B cell (primary cell): ENCODE data around the gene WDR53. TPM values are rescaled to one million over a fixed set of nuclear protein-coding genes. Genes with fewer than 3 reads are reported as not detected.

ENCODE experiments used
- ATAC-seq: fragments of 200-7000 bp; cut with Tn5 transposase; one replicate; pipeline ENCODE4 v1.10.0; 2021; ENCODE audit warnings: low read depth, mild to moderate bottlenecking, moderate number of reproducible peaks, moderate library complexity
- CTCF ChIA-PET: fragments of 350-600 bp; sonication (Branson Sonifier 250); formaldehyde crosslinking; loops from one replicate; lab custom pipeline; 2021; ENCODE audit warnings: antibody characterized with exemption, inconsistent platforms; lab: Charles Lee
- POLR2A ChIA-PET: fragments of 350-600 bp; sonication (Branson Sonifier 250); formaldehyde crosslinking; loops from one replicate; lab custom pipeline; 2021; ENCODE audit warnings: antibody characterized with exemption; lab: Charles Lee
- DNase-seq: peaks from one replicate; pipeline ENCODE4 v3.0.0; 2013
- H2AFZ ChIP-seq: 2 replicates; pipeline ENCODE4 v1.6.1; 2012; ENCODE audit warnings: mild to moderate bottlenecking, low read depth, low read length; ENCODE audit not compliant: insufficient read depth, poor library complexity, severe bottlenecking
- H3K27ac ChIP-seq, 2 donors: 1 replicate in 1 of 2; 2 replicates in 1 of 2; pipeline ENCODE4 v1.5.1; 2012 to 2013; ENCODE audit warnings: low read length in 2 of 2, mild to moderate bottlenecking in 2 of 2, moderate library complexity in 1 of 2
- H3K27me3 ChIP-seq, 4 experiments: fragments of 200-600 bp in 1 of 4; sonication (generic) in 1 of 4; replicated peaks in 1 of 4; 1 replicate in 2 of 4; 2 replicates in 2 of 4; pipeline versions ENCODE4 v1.6.1 to v1.7.0; 2013 to 2016; ENCODE audit warnings: low read length in 3 of 4, mild to moderate bottlenecking in 2 of 4, mixed read lengths in 1 of 4, moderate library complexity in 1 of 4; ENCODE audit not compliant: insufficient read depth in 4 of 4, control insufficient read depth in 3 of 4; ENCODE audit errors: control extremely low read depth in 1 of 4
- H3K36me3 ChIP-seq, 2 experiments: replicated peaks in 1 of 2; 1 replicate in 1 of 2; 2 replicates in 1 of 2; pipeline versions ENCODE4 v1.6.1 to v1.7.1; 2013; ENCODE audit warnings: low read length in 1 of 2; ENCODE audit not compliant: insufficient read depth in 2 of 2, control insufficient read depth in 1 of 2; ENCODE audit errors: control extremely low read depth in 1 of 2, extremely low read depth in 1 of 2
- H3K4me1 ChIP-seq, 2 donors: fragments of 200-600 bp in 1 of 2; sonication (generic) in 1 of 2; 1 replicate in 1 of 2; 2 replicates in 1 of 2; pipeline versions ENCODE4 v1.5.1 to v1.6.1; 2013 to 2017; ENCODE audit warnings: low read length in 2 of 2; ENCODE audit not compliant: control insufficient read depth in 2 of 2, insufficient read depth in 2 of 2
- H3K4me2 ChIP-seq: replicated peaks from 2 replicates; pipeline ENCODE3; 2012; ENCODE audit warnings: mild to moderate bottlenecking, low read depth, low read length; ENCODE audit not compliant: poor library complexity, severe bottlenecking
- H3K4me3 ChIP-seq, 5 experiments: fragments of 200-600 bp in 1 of 5; sonication (generic) in 1 of 5; 1 replicate in 3 of 5; 2 replicates in 2 of 5; pipeline versions ENCODE4 v1.5.1 to v1.7.0; 2011 to 2016; ENCODE audit warnings: low read length in 4 of 5, mild to moderate bottlenecking in 4 of 5, low read depth in 2 of 5, control low read depth in 1 of 5, moderate library complexity in 1 of 5; ENCODE audit not compliant: insufficient read depth in 1 of 5; ENCODE audit errors: control extremely low read depth in 1 of 5, extremely low read depth in 1 of 5
- H3K79me2 ChIP-seq: fragments of 200-600 bp; sonication (generic); one replicate; pipeline ENCODE4 v1.6.0; 2016; ENCODE audit warnings: low read length; ENCODE audit not compliant: control insufficient read depth, insufficient read depth
- H3K9ac ChIP-seq: fragments of 200-600 bp; sonication (generic); 2 replicates; pipeline ENCODE4 v1.6.1; 2017; ENCODE audit warnings: mild to moderate bottlenecking, low read length, moderate library complexity
- H3K9me3 ChIP-seq, 3 donors: one replicate each; pipeline versions ENCODE4 v1.6.1 to v1.7.1; 2013; ENCODE audit warnings: low read length in 2 of 3; ENCODE audit not compliant: control insufficient read depth in 2 of 3, insufficient read depth in 1 of 3; ENCODE audit errors: control extremely low read depth in 1 of 3
- H4K20me1 ChIP-seq: 2 replicates; pipeline ENCODE4 v1.6.0; 2012; ENCODE audit warnings: mild to moderate bottlenecking, low read length; ENCODE audit not compliant: insufficient read depth, control insufficient read depth, poor library complexity, severe bottlenecking
- H3K27ac Mint-ChIP-seq: one replicate; pipeline ENCODE4 v1.8.0; 2021; ENCODE audit warnings: mixed read lengths
- H3K27me3 Mint-ChIP-seq: one replicate; pipeline ENCODE4 v1.8.0; 2021; ENCODE audit warnings: mixed read lengths
- H3K4me1 Mint-ChIP-seq: one replicate; pipeline ENCODE4 v1.8.0; 2021; ENCODE audit warnings: mixed read lengths
- H3K4me3 Mint-ChIP-seq: one replicate; pipeline ENCODE4 v1.8.0; 2021; ENCODE audit warnings: mixed read lengths
- H3K9me3 Mint-ChIP-seq: one replicate; pipeline ENCODE4 v1.8.0; 2022; ENCODE audit warnings: mixed read lengths; ENCODE audit not compliant: insufficient read depth
- CTCF ChIP-seq: fragments of 200-600 bp; IDR thresholded peaks from one replicate; pipeline ENCODE4 v1.8.0; 2022; ENCODE audit warnings: antibody characterized with exemption, mild to moderate bottlenecking
- EZH2 ChIP-seq: IDR thresholded peaks from 2 replicates; pipeline ENCODE4 v1.6.1; 2012; ENCODE audit warnings: borderline replicate concordance, low read depth, mild to moderate bottlenecking, moderate library complexity, low read length; ENCODE audit not compliant: insufficient read depth, poor library complexity, severe bottlenecking
- WGBS: methylation state at CpG from one replicate; pipeline ENCODE4 v1.1.5; 2013; ENCODE audit warnings: missing lambda C conversion rate; ENCODE audit not compliant: insufficient coverage; 5-methylcytosine and 5-hydroxymethylcytosine counted together
- intact Hi-C: fragments of 100-400 bp; cut with micrococcal nuclease; formaldehyde crosslinking; loops from one replicate; pipeline ENCODE4 v1.10.0; 2022
- polyA plus RNA-seq: library from polyadenylated mRNA; depleted of rRNA; stranded (reverse); fragments of >200 nt; gene quantifications from 2 replicates; pipeline ENCODE4 v1.2.3, GENCODE V29; 2012
- total RNA-seq, 2 donors: library from RNA; stranded (reverse); fragments of 120-200 nt in 1 of 2; gene quantifications; 1 replicate in 1 of 2; 2 replicates in 1 of 2; pipeline versions ENCODE4 v1.2.3 to v1.2.4, GENCODE V29; 2013 to 2022

WDR53 gene
- total and polyA plus RNA-seq, 2 donors (not counting 1 experiment from before 2014, with no cell fraction given), result 8.2 to 18.2 TPM

DNA sequence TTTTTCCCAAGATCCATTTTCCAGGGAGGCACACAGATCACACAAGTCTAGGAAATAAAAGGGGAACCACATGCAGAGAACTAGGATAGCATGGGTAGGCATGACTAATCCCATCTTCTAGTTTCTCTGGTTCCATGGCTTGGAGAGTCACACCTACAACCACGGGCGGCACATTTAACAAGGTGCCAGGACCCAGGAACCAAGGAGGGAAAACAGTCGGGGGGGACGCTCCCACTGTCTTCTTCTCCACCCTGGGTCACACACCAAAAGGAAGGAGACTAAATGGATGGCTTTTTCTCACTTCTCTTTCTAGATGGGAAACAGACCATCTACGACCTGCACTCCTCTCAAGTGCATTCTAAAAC is 48.7 kb downstream of the WDR53 start:
- ChIA-PET POLR2A (no interaction called here), CTCF (interaction anchor here (0.7 to 1.5 kb wide), 2 partner anchors 10 to 268 kb away, joined by 3 to 5 read pairs; no protein-coding TSS in a partner anchor)
- no peaks in the 10 kb centered on the region for H3K4me1 Mint-ChIP-seq
- no peak for TF ChIP-seq EZH2
- no peak for TF ChIP-seq CTCF
- Histone ChIP-seq H3K4me1 (no peaks in the 10 kb centered on the region), H3K36me3 (no peaks in the 10 kb centered on the region), H3K9me3 (peaks cover 7 to 78% (median 61%) of the 10 kb centered on the region in 3 donors), H3K9ac (no peak overlapping the region), H2AFZ (no peak overlapping the region), H3K79me2 (no peaks in the 10 kb centered on the region), H4K20me1 (no peaks in the 10 kb centered on the region), H3K4me2 (no peak overlapping the region), H3K27me3 (no peaks in the 10 kb centered on the region), H3K27ac (no peak overlapping the region), H3K4me3 (no peak overlapping the region)
- no peaks in the 10 kb centered on the region for H3K27me3 Mint-ChIP-seq
- WGBS, result no CpG with 5 or more reads among the region's 5 CpGs
- peaks cover 33% of the 10 kb centered on the region for H3K9me3 Mint-ChIP-seq
- peak; percentile 55 for DNase-seq
- no peak for ATAC-seq
- intact Hi-C loops, result no loop called here
- H3K4me3 Mint-ChIP-seq, result no peak overlapping the region
- no peak overlapping the region for H3K27ac Mint-ChIP-seq

- Histone ChIP-seq H3K36me3 (no peaks in the 10 kb centered on the region), H3K4me3 (no peak overlapping the region), H3K9me3 (peaks cover 7 to 75% (median 61%) of the 10 kb centered on the region in 3 donors), H2AFZ (no peak overlapping the region), H4K20me1 (no peaks in the 10 kb centered on the region), H3K27ac (no peak overlapping the region), H3K4me2 (no peak overlapping the region), H3K9ac (no peak overlapping the region), H3K4me1 (no peaks in the 10 kb centered on the region), H3K27me3 (no peaks in the 10 kb centered on the region), H3K79me2 (no peaks in the 10 kb centered on the region)
- Mint-ChIP-seq H3K27me3 (peaks cover 3% of the 10 kb centered on the region), H3K4me3 (no peak overlapping the region), H3K9me3 (peaks cover 35% of the 10 kb centered on the region), H3K4me1 (no peaks in the 10 kb centered on the region), H3K27ac (no peak overlapping the region)
- ATAC-seq (no peak), DNase-seq (peak; percentile 53)
- TF ChIP-seq CTCF (peak; percentile 22), EZH2 (no peak)
- ChIA-PET CTCF (interaction anchor here (0.7 to 2.1 kb wide), 4 partner anchors 9 to 445 kb away, joined by 3 to 9 read pairs (median 4); no protein-coding TSS in a partner anchor), POLR2A (no interaction called here)
- WGBS, result 32% methylated on average over 6 of the region's 12 CpGs
- intact Hi-C loops, result no loop called here
Observed at GRCh38 chr3:196518966-196519717, 49.2 kb downstream of the WDR53 start.
